Thoracic aorta (tissue), 2 donors: ENCODE results near the gene TCHP. TPM values are rescaled to one million over a fixed set of nuclear protein-coding genes. Genes with fewer than 3 reads are reported as not detected.

ENCODE experiments used
- ATAC-seq: fragments of 150-250 bp; one replicate; pipeline ENCODE4 v1.8.0; 2017; ENCODE audit warnings: low read depth; ENCODE audit not compliant: insufficient number of reproducible peaks, low FRiP score
- DNase-seq: peaks from one replicate; pipeline ENCODE4 v3.0.0-alpha.2; 2020; ENCODE audit warnings: low spot score
- H3K27ac ChIP-seq, 2 donors: fragments of 200-600 bp; sonication (generic); 1 replicate in 1 of 2; 2 replicates in 1 of 2; pipeline ENCODE4 v1.5.1; 2016; ENCODE audit warnings: mild to moderate bottlenecking in 2 of 2, moderate library complexity in 2 of 2
- H3K27me3 ChIP-seq: fragments of 200-600 bp; sonication (generic); replicated peaks from 2 replicates; pipeline ENCODE4 v1.6.0; 2016; ENCODE audit warnings: mild to moderate bottlenecking; ENCODE audit not compliant: insufficient read depth
- H3K36me3 ChIP-seq: fragments of 200-600 bp; sonication (generic); one replicate; pipeline ENCODE4 v1.5.1; 2016
- H3K4me1 ChIP-seq, 2 donors: fragments of 200-600 bp; sonication (generic); 1 replicate in 1 of 2; 2 replicates in 1 of 2; pipeline versions ENCODE4 v1.5.1 to v1.6.0; 2016; ENCODE audit warnings: low read depth in 2 of 2, mild to moderate bottlenecking in 1 of 2; ENCODE audit not compliant: control insufficient read depth in 1 of 2
- H3K4me3 ChIP-seq: fragments of 200-600 bp; sonication (generic); 2 replicates; pipeline ENCODE4 v1.5.1; 2016; ENCODE audit warnings: mild to moderate bottlenecking
- H3K9me3 ChIP-seq: fragments of 200-600 bp; sonication (generic); 2 replicates; pipeline ENCODE4 v1.5.1; 2016
- total RNA-seq, 2 donors: library from RNA; depleted of rRNA; stranded (reverse); fragments of >200 nt; gene quantifications; one replicate each; pipeline versions ENCODE4 v1.1.0 to v1.2.3, GENCODE V29; 2016
- TF ChIP-seq, protein P1 (sequence below): fragments of 200-600 bp; sonication (generic); IDR thresholded peaks from one replicate; pipeline ENCODE4 v1.5.1; 2019; ENCODE audit warnings: antibody characterized with exemption

The TCHP gene
- total RNA-seq, 2 donors from 2014 or later, result 13.5 to 36.9 TPM

DNA sequence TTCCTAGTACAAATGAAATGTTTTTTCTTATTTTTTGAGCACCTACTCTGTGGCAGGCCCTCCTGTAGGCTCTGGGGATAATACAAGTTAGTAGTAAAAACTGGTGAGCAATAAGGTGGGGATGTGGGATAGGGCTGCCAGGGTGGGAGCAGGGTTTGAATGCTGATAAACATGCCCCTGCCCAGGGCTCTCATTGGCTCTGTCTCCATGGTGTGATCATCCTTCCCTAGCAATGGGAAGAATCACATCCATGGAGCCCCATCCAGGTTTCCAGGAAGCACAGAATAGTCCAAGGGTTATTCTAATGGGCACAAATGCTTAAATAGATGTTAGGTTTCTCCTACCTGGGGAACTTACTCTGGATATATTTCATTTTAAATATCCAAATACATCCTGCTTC, 50.6 kb downstream of the TCHP start:
- no peak overlapping the region for H3K4me3 ChIP-seq
- no peak for DNase-seq
- TF ChIP-seq, protein P1, sequence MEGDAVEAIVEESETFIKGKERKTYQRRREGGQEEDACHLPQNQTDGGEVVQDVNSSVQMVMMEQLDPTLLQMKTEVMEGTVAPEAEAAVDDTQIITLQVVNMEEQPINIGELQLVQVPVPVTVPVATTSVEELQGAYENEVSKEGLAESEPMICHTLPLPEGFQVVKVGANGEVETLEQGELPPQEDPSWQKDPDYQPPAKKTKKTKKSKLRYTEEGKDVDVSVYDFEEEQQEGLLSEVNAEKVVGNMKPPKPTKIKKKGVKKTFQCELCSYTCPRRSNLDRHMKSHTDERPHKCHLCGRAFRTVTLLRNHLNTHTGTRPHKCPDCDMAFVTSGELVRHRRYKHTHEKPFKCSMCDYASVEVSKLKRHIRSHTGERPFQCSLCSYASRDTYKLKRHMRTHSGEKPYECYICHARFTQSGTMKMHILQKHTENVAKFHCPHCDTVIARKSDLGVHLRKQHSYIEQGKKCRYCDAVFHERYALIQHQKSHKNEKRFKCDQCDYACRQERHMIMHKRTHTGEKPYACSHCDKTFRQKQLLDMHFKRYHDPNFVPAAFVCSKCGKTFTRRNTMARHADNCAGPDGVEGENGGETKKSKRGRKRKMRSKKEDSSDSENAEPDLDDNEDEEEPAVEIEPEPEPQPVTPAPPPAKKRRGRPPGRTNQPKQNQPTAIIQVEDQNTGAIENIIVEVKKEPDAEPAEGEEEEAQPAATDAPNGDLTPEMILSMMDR, result no peak
- peaks cover 6% of the 10 kb centered on the region for H3K36me3 ChIP-seq
- H3K4me1 ChIP-seq, result peaks cover 35 to 77% of the 10 kb centered on the region in 2 donors
- no peaks in the 10 kb centered on the region for H3K27me3 ChIP-seq
- H3K9me3 ChIP-seq, result no peaks in the 10 kb centered on the region
- ATAC-seq, result no peak
- peak overlapping the region; percentile 76 to 82 for H3K27ac ChIP-seq

DNA sequence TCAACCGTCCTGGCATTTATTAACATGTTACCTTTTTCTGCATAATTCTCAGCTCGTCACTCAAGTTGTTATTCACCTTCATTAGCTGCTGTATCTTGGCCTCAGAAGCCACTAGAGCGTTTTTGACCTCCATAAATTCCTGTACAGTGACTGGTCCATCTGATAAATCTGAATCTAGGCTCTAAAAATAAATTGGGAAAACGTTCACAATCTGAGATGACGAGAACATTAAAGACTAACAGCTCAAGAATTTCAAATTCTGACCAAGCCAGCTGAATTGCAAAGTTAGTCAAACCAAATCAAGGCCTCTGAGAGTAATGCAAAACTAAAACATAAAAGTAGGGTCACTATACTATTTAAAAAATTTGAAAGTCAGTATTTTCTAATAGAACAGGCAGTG, 51.1 kb downstream of the TCHP start:
- Histone ChIP-seq H3K27ac (peak overlapping the region; percentile 79 to 82), H3K36me3 (peaks cover 9% of the 10 kb centered on the region), H3K27me3 (no peaks in the 10 kb centered on the region), H3K9me3 (no peaks in the 10 kb centered on the region), H3K4me3 (peak overlapping the region; percentile 15), H3K4me1 (peaks cover 35 to 72% of the 10 kb centered on the region in 2 donors)
- TF ChIP-seq, protein P1, result no peak
- DNase-seq (no peak), ATAC-seq (peak; percentile 78)

DNA sequence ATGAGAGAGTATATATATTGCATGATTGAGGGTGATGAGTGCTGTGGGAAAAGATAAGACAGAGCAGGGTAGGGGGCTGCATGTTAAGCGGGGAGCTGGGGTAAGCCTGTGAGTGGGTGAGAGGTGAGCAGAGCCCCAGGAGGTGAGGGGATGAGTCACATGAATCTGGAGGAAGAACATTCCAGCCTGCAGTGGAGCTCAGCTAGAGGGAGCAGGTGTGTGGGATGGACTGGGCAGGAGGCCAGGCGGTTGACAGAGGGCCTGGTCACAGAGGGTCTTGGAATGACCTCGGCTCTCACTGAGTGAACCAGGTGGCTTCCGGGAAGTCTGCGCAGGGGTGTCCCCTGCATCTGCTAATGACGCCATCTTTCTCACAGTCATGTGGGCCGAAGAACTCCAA, 51.7 kb downstream of the TCHP start:
- Histone ChIP-seq H3K36me3 (peaks cover 10% of the 10 kb centered on the region), H3K27me3 (no peaks in the 10 kb centered on the region), H3K9me3 (no peaks in the 10 kb centered on the region), H3K4me1 (peaks cover 30 to 66% of the 10 kb centered on the region in 2 donors), H3K4me3 (peak overlapping the region; percentile 15), H3K27ac (peak overlapping the region; percentile 79 to 82)
- DNase-seq, result no peak
- no peak for ATAC-seq
- TF ChIP-seq, protein P1, result no peak

DNA sequence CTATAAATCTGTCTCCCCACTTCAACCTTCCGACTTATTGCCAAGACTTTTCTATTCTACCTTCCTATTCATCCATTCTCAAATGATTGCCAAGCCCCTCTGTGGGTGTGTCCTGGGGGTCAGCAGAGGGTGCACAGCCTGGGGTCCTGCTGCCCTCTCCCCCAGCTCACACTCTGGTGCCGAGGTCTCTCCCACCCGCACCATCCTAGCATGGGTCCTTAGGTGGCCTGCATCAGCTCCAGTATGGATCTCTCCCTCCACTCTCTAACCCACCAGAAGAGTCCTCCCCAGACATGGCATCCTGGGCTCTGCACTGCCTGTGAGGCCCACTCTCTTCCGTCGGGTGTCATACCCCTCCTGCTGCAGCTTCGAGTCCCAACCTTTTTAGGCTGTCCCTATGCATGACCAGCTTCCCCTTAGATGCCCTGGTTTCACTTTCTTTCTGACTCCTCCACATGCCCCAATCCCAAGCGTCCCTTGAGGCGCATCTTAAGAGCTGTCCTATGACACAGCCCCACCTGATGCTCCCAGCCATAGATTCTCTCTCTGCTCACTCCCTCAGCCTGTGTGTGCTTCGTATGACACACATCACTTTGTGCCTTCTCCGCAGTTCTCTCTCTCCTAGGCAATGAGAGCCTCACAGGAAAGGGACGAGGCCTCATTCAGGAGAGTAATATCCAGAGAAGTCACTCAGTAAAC, 52.2 kb downstream of the TCHP start:
- Histone ChIP-seq H3K27me3 (no peaks in the 10 kb centered on the region), H3K9me3 (no peaks in the 10 kb centered on the region), H3K36me3 (peaks cover 10% of the 10 kb centered on the region), H3K27ac (peak overlapping the region; percentile 79 to 82), H3K4me3 (no peak overlapping the region), H3K4me1 (peaks cover 27 to 60% of the 10 kb centered on the region in 2 donors)
- TF ChIP-seq, protein P1, result no peak
- DNase-seq (no peak), ATAC-seq (no peak)

DNA sequence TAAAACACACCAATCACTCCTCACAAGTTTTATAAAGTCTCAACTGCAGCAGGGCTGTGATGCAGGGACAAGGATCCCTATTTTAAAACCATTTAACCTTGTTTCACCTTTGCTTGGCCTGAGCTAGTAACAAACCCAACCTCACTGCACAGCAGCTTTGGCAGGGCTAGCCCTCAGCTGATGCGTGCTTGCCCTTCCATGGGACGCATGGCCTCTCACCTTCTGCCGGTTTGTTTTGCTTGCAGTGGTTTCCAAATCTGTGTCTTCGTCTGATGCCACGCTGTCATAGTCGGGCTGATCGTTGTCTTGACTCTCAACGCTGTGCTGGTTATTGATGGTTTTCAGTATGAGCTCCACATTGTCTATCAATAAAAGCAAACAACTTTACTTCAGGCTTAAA, 52.8 kb downstream of the TCHP start:
- H3K27ac ChIP-seq, result peak overlapping the region; percentile 79 to 82
- H3K27me3 ChIP-seq, result no peaks in the 10 kb centered on the region
- H3K9me3 ChIP-seq, result no peaks in the 10 kb centered on the region
- ATAC-seq, result no peak
- DNase-seq, result no peak
- TF ChIP-seq, protein P1, result no peak
- peaks cover 27 to 56% of the 10 kb centered on the region in 2 donors for H3K4me1 ChIP-seq
- H3K36me3 ChIP-seq, result peaks cover 10% of the 10 kb centered on the region
- H3K4me3 ChIP-seq, result no peak overlapping the region
